GM12865 (cell line): ENCODE results near the gene NIPBL.
A peak's percentile ranks its signal among the peaks of the same experiment; 100 is the strongest.

Source experiments
- DNase-seq: peaks from one replicate; pipeline ENCODE4 v3.0.0; 2010; ENCODE audit warnings: low read depth
- H3K4me3 ChIP-seq: 2 replicates; pipeline ENCODE4 v1.5.1; 2011; ENCODE audit warnings: mild to moderate bottlenecking, low read depth, low read length, control low read depth
- TF ChIP-seq, protein P1 (sequence below): IDR thresholded peaks from 2 replicates; pipeline ENCODE4 v1.5.1; 2011; ENCODE audit warnings: low read length, control low read depth, low read depth, inconsistent platforms; ENCODE audit not compliant: insufficient read depth; ENCODE audit errors: missing control alignments

The NIPBL gene

DNA sequence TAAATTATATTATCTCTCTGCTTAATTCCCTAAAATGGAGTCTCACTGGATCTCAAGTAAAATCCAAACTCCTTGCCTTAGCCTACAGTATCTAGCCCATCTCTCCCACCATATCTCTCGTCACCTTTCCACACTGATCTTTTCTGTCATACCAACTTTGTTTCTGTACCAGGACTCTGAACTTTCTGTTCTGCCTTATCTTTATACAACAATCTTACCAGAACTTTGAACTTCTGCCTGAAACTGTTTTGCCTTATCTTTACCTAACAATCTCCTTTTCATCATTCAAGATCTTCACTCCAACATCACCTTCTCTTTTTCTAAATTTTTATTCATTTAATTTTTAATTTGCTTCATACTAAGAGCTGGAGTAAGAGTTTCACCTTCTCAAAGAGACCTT, 233.6 kb downstream of the NIPBL start:
- no peak for DNase-seq
- TF ChIP-seq, protein P1, sequence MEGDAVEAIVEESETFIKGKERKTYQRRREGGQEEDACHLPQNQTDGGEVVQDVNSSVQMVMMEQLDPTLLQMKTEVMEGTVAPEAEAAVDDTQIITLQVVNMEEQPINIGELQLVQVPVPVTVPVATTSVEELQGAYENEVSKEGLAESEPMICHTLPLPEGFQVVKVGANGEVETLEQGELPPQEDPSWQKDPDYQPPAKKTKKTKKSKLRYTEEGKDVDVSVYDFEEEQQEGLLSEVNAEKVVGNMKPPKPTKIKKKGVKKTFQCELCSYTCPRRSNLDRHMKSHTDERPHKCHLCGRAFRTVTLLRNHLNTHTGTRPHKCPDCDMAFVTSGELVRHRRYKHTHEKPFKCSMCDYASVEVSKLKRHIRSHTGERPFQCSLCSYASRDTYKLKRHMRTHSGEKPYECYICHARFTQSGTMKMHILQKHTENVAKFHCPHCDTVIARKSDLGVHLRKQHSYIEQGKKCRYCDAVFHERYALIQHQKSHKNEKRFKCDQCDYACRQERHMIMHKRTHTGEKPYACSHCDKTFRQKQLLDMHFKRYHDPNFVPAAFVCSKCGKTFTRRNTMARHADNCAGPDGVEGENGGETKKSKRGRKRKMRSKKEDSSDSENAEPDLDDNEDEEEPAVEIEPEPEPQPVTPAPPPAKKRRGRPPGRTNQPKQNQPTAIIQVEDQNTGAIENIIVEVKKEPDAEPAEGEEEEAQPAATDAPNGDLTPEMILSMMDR = no peak
- H3K4me3 ChIP-seq = no peak overlapping the region

- TF ChIP-seq, protein P1 = no peak
- DNase-seq = peak; percentile 82
- peak overlapping the region; percentile 33; the same call in 1 of the 2 replicates for H3K4me3 ChIP-seq
These were observed 235.1 kb downstream of the NIPBL start for GRCh38 chr5:37111426-37112382.

GRCh38 chr5:37112383-37112991, 235.9 kb downstream of the NIPBL start:
- no peak overlapping the region for H3K4me3 ChIP-seq
- peak; percentile 53 for DNase-seq
- TF ChIP-seq, protein P1 = no peak
